ENCODE data around the gene ZNF280D. TPM values are rescaled to one million over a fixed set of nuclear protein-coding genes. Genes with fewer than 3 reads are reported as not detected.

The ZNF280D gene
- total RNA-seq, 2 donors from 2014 or later: 21.3 to 26.1 TPM

DNA sequence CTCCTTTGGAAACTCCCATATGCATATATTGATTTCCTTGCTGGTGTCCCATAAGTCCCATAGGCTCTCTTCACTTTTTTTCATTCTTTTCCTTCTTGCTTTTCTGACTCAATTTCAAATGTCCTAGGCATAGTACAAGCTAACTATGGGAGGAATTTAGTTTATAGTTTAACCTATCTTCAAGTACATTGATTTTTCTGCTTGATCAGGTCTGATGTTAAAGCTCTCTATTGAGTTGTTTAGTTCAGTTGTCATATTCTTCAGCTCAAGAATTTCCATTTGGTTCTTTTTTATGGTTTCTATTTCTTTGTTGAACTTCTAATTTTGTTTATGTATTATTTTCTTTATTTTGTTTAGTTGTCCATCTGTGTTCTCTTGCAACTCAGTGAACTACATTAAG lies 147.1 kb downstream of the ZNF280D start:
- Mint-ChIP-seq H3K27me3 (ENCODE audit: low read depth) (no peaks in the 10 kb centered on the region), H3K27ac (no peak overlapping the region), H3K9me3 (peaks cover 11 to 14% of the 10 kb centered on the region in 2 donors), H3K4me1 (ENCODE audit: low read depth) (no peaks in the 10 kb centered on the region), H3K4me3 (no peak overlapping the region), H3K36me3 (ENCODE audit: insufficient read depth in 2 of 2) (peaks cover 7 to 9% of the 10 kb centered on the region in 2 donors)
- ATAC-seq (replicated peaks in 1 of 2) (no peak), DNase-seq (no peak)

DNA sequence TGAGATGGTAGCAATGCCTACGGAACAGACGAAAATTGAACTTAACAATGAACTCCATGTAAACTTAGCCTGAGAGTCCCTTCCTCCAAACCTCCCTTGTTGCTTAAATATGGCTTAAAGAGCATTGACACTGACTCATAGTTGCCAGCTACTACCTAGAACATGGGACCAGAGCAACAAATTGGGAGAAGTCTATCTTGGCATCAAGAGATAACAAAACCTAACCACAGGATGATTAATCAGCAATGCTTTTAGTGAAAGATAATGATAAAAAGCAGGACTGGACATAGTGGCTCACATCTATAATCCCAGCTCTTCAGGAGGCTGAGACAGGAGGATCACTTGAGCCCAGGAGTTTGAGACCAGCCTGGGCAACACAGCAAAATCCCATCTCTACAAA lies 150.5 kb downstream of the ZNF280D start:
- no peak for ATAC-seq (replicated peaks in 1 of 2)
- Mint-ChIP-seq H3K36me3 (ENCODE audit: insufficient read depth in 2 of 2) (peaks cover 7 to 9% of the 10 kb centered on the region in 2 donors), H3K27me3 (ENCODE audit: low read depth) (no peaks in the 10 kb centered on the region), H3K9me3 (peaks cover 8 to 12% of the 10 kb centered on the region in 2 donors), H3K4me3 (no peak overlapping the region), H3K4me1 (ENCODE audit: low read depth) (no peaks in the 10 kb centered on the region), H3K27ac (no peak overlapping the region)
- no peak for DNase-seq

Other genes starting within 250 kb of the ZNF280D start
- 100 to 1,000 TPM in 1 of 2 donors, 10 to 100 TPM in 1; 93.0 to 108 TPM for gene TCF12, start 185.1 kb upstream of the ZNF280D start, total RNA-seq